ENCODE measurements around the gene CNTNAP2. TPM values are rescaled to one million over a fixed set of nuclear protein-coding genes. Genes with fewer than 3 reads are reported as not detected.

CNTNAP2 gene
- total RNA-seq, 1 donor from 2014 or later = 2.2 TPM

DNA sequence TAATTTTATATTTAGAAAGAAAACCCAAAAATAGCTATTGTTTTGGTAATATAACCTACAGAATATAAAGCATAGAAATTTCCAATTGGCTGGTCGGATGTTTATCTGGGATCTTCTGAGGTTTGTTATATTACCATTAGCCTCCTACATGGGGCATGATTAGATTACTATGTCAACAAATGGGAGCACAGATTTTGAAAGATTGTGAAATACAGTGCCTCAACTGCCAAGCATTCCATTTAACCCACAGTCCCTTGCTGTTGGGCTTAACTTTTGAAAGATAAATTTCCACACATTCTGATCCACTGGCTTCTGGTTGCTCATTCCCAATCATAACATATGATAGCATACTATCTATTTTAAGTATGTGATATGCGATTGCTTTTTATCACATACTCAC is 2018.5 kb downstream of the CNTNAP2 start:
- Histone ChIP-seq H3K4me1 (no peaks in the 10 kb centered on the region), H3K4me3 (no peak overlapping the region), H3K27me3 (no peaks in the 10 kb centered on the region), H3K9me3 (no peaks in the 10 kb centered on the region), H3K36me3 (no peaks in the 10 kb centered on the region), H3K27ac (no peak overlapping the region)
- TF ChIP-seq CTCF (IDR thresholded peaks at IDR 0.05) (no peak), POLR2A (IDR thresholded peaks at IDR 0.05) (no peak), POLR2AphosphoS5 (IDR thresholded peaks at IDR 0.05; ENCODE audit: insufficient read depth in 1 of 2, low read depth in 1 of 2) (no peak)
- DNase-seq (ENCODE audit: extremely low spot score in 2 of 2) = no peak
- intact Hi-C loops (cut with DNase I) = no loop called here

- Histone ChIP-seq H3K4me3 (no peak overlapping the region), H3K27ac (no peak overlapping the region), H3K36me3 (no peaks in the 10 kb centered on the region), H3K4me1 (no peaks in the 10 kb centered on the region), H3K9me3 (no peaks in the 10 kb centered on the region), H3K27me3 (no peaks in the 10 kb centered on the region)
- intact Hi-C loops (cut with DNase I) = no loop called here
- DNase-seq (ENCODE audit: extremely low spot score in 2 of 2) = no peak
- no peak for TF ChIP-seq CTCF (IDR thresholded peaks at IDR 0.05)
Measured at GRCh38 chr7:148135997-148136396, 2019.4 kb downstream of the CNTNAP2 start.

DNA sequence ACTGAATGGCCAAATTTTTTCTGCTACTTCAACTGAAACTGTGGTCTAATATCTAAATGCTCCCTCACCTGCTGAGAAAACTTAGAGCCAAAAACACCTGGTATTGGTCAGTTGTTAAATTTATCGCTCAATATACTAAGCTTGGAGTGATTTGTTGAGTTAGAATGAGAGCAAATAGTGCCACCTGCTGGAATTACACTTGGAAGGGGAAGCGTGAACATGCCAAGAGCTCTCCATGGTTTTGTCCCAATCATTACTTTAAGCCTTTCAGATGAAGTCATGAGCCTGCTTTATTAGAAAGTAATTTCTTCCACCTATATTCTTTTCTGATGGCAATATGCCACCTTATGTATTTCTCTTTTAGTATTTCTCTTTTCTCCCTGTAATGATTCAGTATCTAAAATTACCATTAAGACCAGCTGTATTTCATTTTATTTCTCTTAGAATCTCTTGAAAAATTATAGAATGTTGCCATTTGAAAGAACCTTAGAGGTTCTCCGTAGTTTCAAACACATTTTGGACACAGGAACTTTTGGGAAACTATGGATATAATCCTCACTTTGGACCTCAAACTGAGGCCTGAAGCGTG is 2026.2 kb downstream of the CNTNAP2 start:
- no peaks in the 10 kb centered on the region for H3K9me3 ChIP-seq
- no peaks in the 10 kb centered on the region for H3K36me3 ChIP-seq
- intact Hi-C loops (cut with DNase I) = no loop called here
- H3K4me1 ChIP-seq = no peaks in the 10 kb centered on the region
- no peak for TF ChIP-seq CTCF (IDR thresholded peaks at IDR 0.05)
- TF ChIP-seq POLR2A (IDR thresholded peaks at IDR 0.05) = no peak
- no peak for TF ChIP-seq POLR2AphosphoS5 (IDR thresholded peaks at IDR 0.05; ENCODE audit: insufficient read depth in 1 of 2, low read depth in 1 of 2)
- DNase-seq (ENCODE audit: extremely low spot score in 2 of 2) = no peak
- H3K27ac ChIP-seq = no peak overlapping the region
- H3K4me3 ChIP-seq = no peak overlapping the region
- H3K27me3 ChIP-seq = no peaks in the 10 kb centered on the region

DNA sequence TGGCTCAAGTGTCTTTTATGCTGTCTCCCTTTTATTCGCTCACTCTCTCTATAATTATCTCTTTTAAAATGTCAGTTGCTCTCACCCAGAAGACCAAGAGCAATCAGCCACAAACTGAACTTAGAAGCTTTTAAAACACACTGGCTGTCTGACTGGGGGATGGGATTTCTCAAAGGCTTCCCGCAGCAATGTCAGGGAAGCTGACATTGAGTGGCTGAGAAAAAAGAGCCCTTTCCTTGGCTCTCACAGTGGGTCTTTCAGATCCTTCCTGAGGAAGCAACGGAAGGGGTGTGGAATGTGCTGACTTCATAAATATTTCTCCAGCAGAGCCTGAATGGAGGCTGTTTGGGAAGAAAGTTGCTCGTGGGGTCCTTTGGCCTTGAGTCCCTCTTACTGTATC is 2028.2 kb downstream of the CNTNAP2 start:
- H3K9me3 ChIP-seq = no peaks in the 10 kb centered on the region
- intact Hi-C loops (cut with DNase I) = no loop called here
- no peak overlapping the region for H3K4me3 ChIP-seq
- DNase-seq (ENCODE audit: extremely low spot score in 2 of 2) = no peak
- H3K4me1 ChIP-seq = no peaks in the 10 kb centered on the region
- no peak for TF ChIP-seq POLR2A (IDR thresholded peaks at IDR 0.05)
- TF ChIP-seq CTCF (IDR thresholded peaks at IDR 0.05) = no peak
- TF ChIP-seq POLR2AphosphoS5 (IDR thresholded peaks at IDR 0.05; ENCODE audit: insufficient read depth in 1 of 2, low read depth in 1 of 2) = no peak
- H3K36me3 ChIP-seq = no peaks in the 10 kb centered on the region
- H3K27me3 ChIP-seq = no peaks in the 10 kb centered on the region
- no peak overlapping the region for H3K27ac ChIP-seq

GRCh38 chr7:148146346-148146745 is 2029.7 kb downstream of the CNTNAP2 start:
- intact Hi-C loops (cut with DNase I) = no loop called here
- Histone ChIP-seq H3K4me1 (no peaks in the 10 kb centered on the region), H3K9me3 (no peaks in the 10 kb centered on the region), H3K27me3 (no peaks in the 10 kb centered on the region), H3K36me3 (no peaks in the 10 kb centered on the region), H3K4me3 (no peak overlapping the region), H3K27ac (no peak overlapping the region)
- DNase-seq (ENCODE audit: extremely low spot score in 2 of 2) = no peak
- TF ChIP-seq POLR2AphosphoS5 (IDR thresholded peaks at IDR 0.05; ENCODE audit: insufficient read depth in 1 of 2, low read depth in 1 of 2) (no peak), POLR2A (IDR thresholded peaks at IDR 0.05) (no peak), CTCF (IDR thresholded peaks at IDR 0.05) (no peak)
